ENCODE results near the gene GGT6. TPM values are rescaled to one million over a fixed set of nuclear protein-coding genes. Genes with fewer than 3 reads are reported as not detected.

Gene GGT6
- total RNA-seq, 1 donor: not detected

- Histone ChIP-seq H3K27me3 (ENCODE audit: insufficient read depth, low read length) (peaks cover 8% of the 10 kb centered on the region), H3K4me1 (ENCODE audit: insufficient read depth, low read length) (no peaks in the 10 kb centered on the region), H3K4me3 (ENCODE audit: insufficient read depth, low read length) (no peak overlapping the region), H3K36me3 (ENCODE audit: insufficient read depth, low read length) (no peaks in the 10 kb centered on the region), H3K79me2 (ENCODE audit: insufficient read depth, low read length) (no peaks in the 10 kb centered on the region), H3K9me3 (ENCODE audit: low read depth, low read length) (no peaks in the 10 kb centered on the region), H3K27ac (ENCODE audit: low read depth, low read length) (no peak overlapping the region), H4K20me1 (ENCODE audit: insufficient read depth, low read length) (no peaks in the 10 kb centered on the region), H2AFZ (ENCODE audit: low read length) (no peak overlapping the region), H3K4me2 (ENCODE audit: insufficient read depth, low read length) (no peak overlapping the region)
- DNase-seq (ENCODE audit: insufficient read length, low spot score, missing footprints): no peak
- no peak for TF ChIP-seq CTCF (IDR thresholded peaks at IDR 0.05; ENCODE audit: extremely low read depth, low read depth, low read length)
Measured at GRCh38 chr17:4572131-4572530, 11.8 kb upstream of the GGT6 start.

- no peaks in the 10 kb centered on the region for H3K79me2 ChIP-seq (ENCODE audit: insufficient read depth, low read length)
- H3K4me1 ChIP-seq (ENCODE audit: insufficient read depth, low read length): no peaks in the 10 kb centered on the region
- peaks cover 4% of the 10 kb centered on the region for H3K27me3 ChIP-seq (ENCODE audit: insufficient read depth, low read length)
- no peak for DNase-seq (ENCODE audit: insufficient read length, low spot score, missing footprints)
- H3K36me3 ChIP-seq (ENCODE audit: insufficient read depth, low read length): no peaks in the 10 kb centered on the region
- no peaks in the 10 kb centered on the region for H4K20me1 ChIP-seq (ENCODE audit: insufficient read depth, low read length)
- TF ChIP-seq CTCF (IDR thresholded peaks at IDR 0.05; ENCODE audit: extremely low read depth, low read depth, low read length): no peak
- no peak overlapping the region for H3K4me3 ChIP-seq (ENCODE audit: insufficient read depth, low read length)
- H3K27ac ChIP-seq (ENCODE audit: low read depth, low read length): no peak overlapping the region
- no peak overlapping the region for H3K4me2 ChIP-seq (ENCODE audit: insufficient read depth, low read length)
- no peak overlapping the region for H2AFZ ChIP-seq (ENCODE audit: low read length)
- no peaks in the 10 kb centered on the region for H3K9me3 ChIP-seq (ENCODE audit: low read depth, low read length)
Measured at GRCh38 chr17:4569591-4569990, 9.2 kb upstream of the GGT6 start.

GRCh38 chr17:4566785-4567184, 6.4 kb upstream of the GGT6 start:
- peaks cover 5% of the 10 kb centered on the region for H3K4me1 ChIP-seq (ENCODE audit: insufficient read depth, low read length)
- H3K36me3 ChIP-seq (ENCODE audit: insufficient read depth, low read length): no peaks in the 10 kb centered on the region
- H3K27ac ChIP-seq (ENCODE audit: low read depth, low read length): no peak overlapping the region
- no peak overlapping the region for H3K4me2 ChIP-seq (ENCODE audit: insufficient read depth, low read length)
- H3K79me2 ChIP-seq (ENCODE audit: insufficient read depth, low read length): no peaks in the 10 kb centered on the region
- H3K27me3 ChIP-seq (ENCODE audit: insufficient read depth, low read length): peaks cover 4% of the 10 kb centered on the region
- peak; percentile 93 for DNase-seq (ENCODE audit: insufficient read length, low spot score, missing footprints)
- H2AFZ ChIP-seq (ENCODE audit: low read length): no peak overlapping the region
- peak; percentile 80 for TF ChIP-seq CTCF (IDR thresholded peaks at IDR 0.05; ENCODE audit: extremely low read depth, low read depth, low read length)
- H3K4me3 ChIP-seq (ENCODE audit: insufficient read depth, low read length): no peak overlapping the region
- no peaks in the 10 kb centered on the region for H4K20me1 ChIP-seq (ENCODE audit: insufficient read depth, low read length)
- no peaks in the 10 kb centered on the region for H3K9me3 ChIP-seq (ENCODE audit: low read depth, low read length)

- peak overlapping the region; percentile 5 for H2AFZ ChIP-seq (ENCODE audit: low read length)
- H3K36me3 ChIP-seq (ENCODE audit: insufficient read depth, low read length): no peaks in the 10 kb centered on the region
- H3K4me1 ChIP-seq (ENCODE audit: insufficient read depth, low read length): peaks cover 5% of the 10 kb centered on the region
- H4K20me1 ChIP-seq (ENCODE audit: insufficient read depth, low read length): no peaks in the 10 kb centered on the region
- no peaks in the 10 kb centered on the region for H3K9me3 ChIP-seq (ENCODE audit: low read depth, low read length)
- no peaks in the 10 kb centered on the region for H3K27me3 ChIP-seq (ENCODE audit: insufficient read depth, low read length)
- no peak overlapping the region for H3K4me3 ChIP-seq (ENCODE audit: insufficient read depth, low read length)
- peak; percentile 95 for TF ChIP-seq CTCF (IDR thresholded peaks at IDR 0.05; ENCODE audit: extremely low read depth, low read depth, low read length)
- H3K27ac ChIP-seq (ENCODE audit: low read depth, low read length): no peak overlapping the region
- DNase-seq (ENCODE audit: insufficient read length, low spot score, missing footprints): peak; percentile 96
- H3K79me2 ChIP-seq (ENCODE audit: insufficient read depth, low read length): no peaks in the 10 kb centered on the region
- H3K4me2 ChIP-seq (ENCODE audit: insufficient read depth, low read length): peak overlapping the region; percentile 22
Measured at GRCh38 chr17:4565209-4566141, 5.1 kb upstream of the GGT6 start.

Data from osteoblast (primary cell).